GM18873 (cell line): ENCODE results near the gene SMNDC1.
"Not testable (repeated sequence)": the region's sequence is repeated elsewhere in the genome, so short reads cannot be mapped to it uniquely, and the experiment has no call there.

ENCODE experiments used
- ATAC-seq: cut with Tn5 transposase; IDR thresholded peaks from one replicate; pipeline ENCODE4 v1.9.1; 2021; ENCODE audit warnings: mild to moderate bottlenecking, moderate library complexity, moderate number of reproducible peaks; ENCODE audit not compliant: unreplicated experiment, low FRiP score

Gene SMNDC1

GRCh38 chr10:110259317-110259716 lies 45.4 kb downstream of the SMNDC1 start:
- ATAC-seq = no peak

GRCh38 chr10:110258542-110258941 lies 46.2 kb downstream of the SMNDC1 start:
- no peak for ATAC-seq

GRCh38 chr10:110254467-110254866 lies 50.3 kb downstream of the SMNDC1 start:
- ATAC-seq = no peak

- ATAC-seq = no peak
These were observed 52.6 kb downstream of the SMNDC1 start for GRCh38 chr10:110252151-110252550.

GRCh38 chr10:110251392-110251791 lies 53.3 kb downstream of the SMNDC1 start:
- peak; percentile 87 for ATAC-seq

- peak; percentile 67 for ATAC-seq
These were observed 55.2 kb downstream of the SMNDC1 start for GRCh38 chr10:110249489-110249888.

GRCh38 chr10:110247833-110248232 lies 56.9 kb downstream of the SMNDC1 start:
- ATAC-seq = not testable (repeated sequence)

GRCh38 chr10:110244550-110244949 lies 60.2 kb downstream of the SMNDC1 start:
- no peak for ATAC-seq

- ATAC-seq = no peak
These were observed 62.2 kb downstream of the SMNDC1 start for GRCh38 chr10:110242511-110242910.

- no peak for ATAC-seq
These were observed 62.9 kb downstream of the SMNDC1 start for GRCh38 chr10:110241841-110242240.

GRCh38 chr10:110241407-110241806 lies 63.3 kb downstream of the SMNDC1 start:
- ATAC-seq = no peak
